ENCODE measurements around the gene SMARCD2.

DNA sequence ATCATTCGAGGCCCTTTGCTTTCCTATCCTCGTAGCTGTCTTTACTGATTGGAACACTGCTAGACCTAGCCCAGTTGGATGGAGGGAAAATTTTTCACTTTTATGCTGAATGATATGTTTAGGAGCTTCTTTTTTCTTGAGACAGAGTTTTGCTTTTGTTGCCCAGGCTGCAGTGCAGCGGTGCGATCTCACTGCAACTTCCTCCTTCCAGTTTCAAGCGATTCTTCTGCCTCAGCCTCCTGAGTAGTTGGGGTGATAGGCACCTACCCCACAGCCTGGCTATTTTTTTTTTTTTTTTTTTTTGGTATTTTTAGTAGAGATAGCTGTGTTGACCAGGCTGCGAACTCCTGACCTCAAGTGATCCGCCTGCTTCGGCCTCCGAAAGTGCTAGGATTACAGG is 32.5 kb downstream of the SMARCD2 start:
- TF ChIP-seq POLR2A (IDR thresholded peaks at IDR 0.05; ENCODE audit: low read length) (no peak), BHLHE40 (IDR thresholded peaks at IDR 0.05; ENCODE audit: low read depth, low read length) (no peak), CHD2 (IDR thresholded peaks at IDR 0.05; ENCODE audit: low read length, partially characterized antibody) (no peak), ZFP36 (IDR thresholded peaks at IDR 0.05; ENCODE audit: borderline replicate concordance, partially characterized antibody) (no peak)
- TF ChIP-seq, protein P1, sequence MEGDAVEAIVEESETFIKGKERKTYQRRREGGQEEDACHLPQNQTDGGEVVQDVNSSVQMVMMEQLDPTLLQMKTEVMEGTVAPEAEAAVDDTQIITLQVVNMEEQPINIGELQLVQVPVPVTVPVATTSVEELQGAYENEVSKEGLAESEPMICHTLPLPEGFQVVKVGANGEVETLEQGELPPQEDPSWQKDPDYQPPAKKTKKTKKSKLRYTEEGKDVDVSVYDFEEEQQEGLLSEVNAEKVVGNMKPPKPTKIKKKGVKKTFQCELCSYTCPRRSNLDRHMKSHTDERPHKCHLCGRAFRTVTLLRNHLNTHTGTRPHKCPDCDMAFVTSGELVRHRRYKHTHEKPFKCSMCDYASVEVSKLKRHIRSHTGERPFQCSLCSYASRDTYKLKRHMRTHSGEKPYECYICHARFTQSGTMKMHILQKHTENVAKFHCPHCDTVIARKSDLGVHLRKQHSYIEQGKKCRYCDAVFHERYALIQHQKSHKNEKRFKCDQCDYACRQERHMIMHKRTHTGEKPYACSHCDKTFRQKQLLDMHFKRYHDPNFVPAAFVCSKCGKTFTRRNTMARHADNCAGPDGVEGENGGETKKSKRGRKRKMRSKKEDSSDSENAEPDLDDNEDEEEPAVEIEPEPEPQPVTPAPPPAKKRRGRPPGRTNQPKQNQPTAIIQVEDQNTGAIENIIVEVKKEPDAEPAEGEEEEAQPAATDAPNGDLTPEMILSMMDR (IDR thresholded peaks at IDR 0.05) = no peak
- TF ChIP-seq, protein P2, sequence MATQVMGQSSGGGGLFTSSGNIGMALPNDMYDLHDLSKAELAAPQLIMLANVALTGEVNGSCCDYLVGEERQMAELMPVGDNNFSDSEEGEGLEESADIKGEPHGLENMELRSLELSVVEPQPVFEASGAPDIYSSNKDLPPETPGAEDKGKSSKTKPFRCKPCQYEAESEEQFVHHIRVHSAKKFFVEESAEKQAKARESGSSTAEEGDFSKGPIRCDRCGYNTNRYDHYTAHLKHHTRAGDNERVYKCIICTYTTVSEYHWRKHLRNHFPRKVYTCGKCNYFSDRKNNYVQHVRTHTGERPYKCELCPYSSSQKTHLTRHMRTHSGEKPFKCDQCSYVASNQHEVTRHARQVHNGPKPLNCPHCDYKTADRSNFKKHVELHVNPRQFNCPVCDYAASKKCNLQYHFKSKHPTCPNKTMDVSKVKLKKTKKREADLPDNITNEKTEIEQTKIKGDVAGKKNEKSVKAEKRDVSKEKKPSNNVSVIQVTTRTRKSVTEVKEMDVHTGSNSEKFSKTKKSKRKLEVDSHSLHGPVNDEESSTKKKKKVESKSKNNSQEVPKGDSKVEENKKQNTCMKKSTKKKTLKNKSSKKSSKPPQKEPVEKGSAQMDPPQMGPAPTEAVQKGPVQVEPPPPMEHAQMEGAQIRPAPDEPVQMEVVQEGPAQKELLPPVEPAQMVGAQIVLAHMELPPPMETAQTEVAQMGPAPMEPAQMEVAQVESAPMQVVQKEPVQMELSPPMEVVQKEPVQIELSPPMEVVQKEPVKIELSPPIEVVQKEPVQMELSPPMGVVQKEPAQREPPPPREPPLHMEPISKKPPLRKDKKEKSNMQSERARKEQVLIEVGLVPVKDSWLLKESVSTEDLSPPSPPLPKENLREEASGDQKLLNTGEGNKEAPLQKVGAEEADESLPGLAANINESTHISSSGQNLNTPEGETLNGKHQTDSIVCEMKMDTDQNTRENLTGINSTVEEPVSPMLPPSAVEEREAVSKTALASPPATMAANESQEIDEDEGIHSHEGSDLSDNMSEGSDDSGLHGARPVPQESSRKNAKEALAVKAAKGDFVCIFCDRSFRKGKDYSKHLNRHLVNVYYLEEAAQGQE (IDR thresholded peaks at IDR 0.05) = no peak

All from A549 (cell line).